Subcutaneous adipose tissue (tissue), 4 donors: Measurements from ENCODE around the gene AGPAT3. TPM values are rescaled to one million over a fixed set of nuclear protein-coding genes. Genes with fewer than 3 reads are reported as not detected.

ENCODE experiments used
- total RNA-seq, 4 donors: library from RNA; depleted of rRNA; stranded (reverse); fragments of >200 nt; gene quantifications; one replicate each; pipeline ENCODE4 v1.1.0, GENCODE V29; 2016
- TF ChIP-seq, protein P1 (sequence below): fragments of 450-650 bp; IDR thresholded peaks from one replicate; pipeline ENCODE4 v1.5.1; 2016; ENCODE audit warnings: low read depth, mild to moderate bottlenecking, control low read depth, antibody characterized with exemption, moderate library complexity

Gene AGPAT3
- total RNA-seq, 4 donors from 2014 or later: 29.7 to 66.5 (median 33.8) TPM

DNA sequence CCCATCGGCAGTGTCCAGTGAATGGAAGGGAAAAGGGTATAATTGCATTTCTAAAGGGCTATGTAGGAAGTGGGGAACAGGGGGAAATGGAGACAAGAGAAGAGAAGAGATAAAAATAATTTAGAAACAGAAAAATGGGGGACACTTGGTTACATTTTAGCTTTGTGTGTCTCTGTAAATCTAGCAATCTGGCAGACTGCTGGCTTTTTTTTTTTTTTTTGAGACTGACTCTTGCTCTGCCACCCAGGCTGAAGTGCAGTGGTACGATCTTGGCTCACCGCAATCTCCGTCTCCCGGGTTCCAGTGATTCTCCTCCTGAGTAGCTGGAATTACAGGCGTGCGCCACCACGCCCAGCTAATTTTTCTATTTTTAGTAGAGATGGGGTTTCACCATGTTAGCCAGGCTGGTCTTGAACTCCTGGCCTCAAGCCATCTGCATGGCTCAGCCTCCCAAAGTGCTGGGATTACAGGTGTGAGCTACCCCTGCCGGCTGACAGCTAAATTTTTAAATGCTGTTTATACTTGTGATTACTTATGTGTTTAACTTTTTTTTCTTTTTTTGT is 53.4 kb downstream of the AGPAT3 start:
- TF ChIP-seq, protein P1, sequence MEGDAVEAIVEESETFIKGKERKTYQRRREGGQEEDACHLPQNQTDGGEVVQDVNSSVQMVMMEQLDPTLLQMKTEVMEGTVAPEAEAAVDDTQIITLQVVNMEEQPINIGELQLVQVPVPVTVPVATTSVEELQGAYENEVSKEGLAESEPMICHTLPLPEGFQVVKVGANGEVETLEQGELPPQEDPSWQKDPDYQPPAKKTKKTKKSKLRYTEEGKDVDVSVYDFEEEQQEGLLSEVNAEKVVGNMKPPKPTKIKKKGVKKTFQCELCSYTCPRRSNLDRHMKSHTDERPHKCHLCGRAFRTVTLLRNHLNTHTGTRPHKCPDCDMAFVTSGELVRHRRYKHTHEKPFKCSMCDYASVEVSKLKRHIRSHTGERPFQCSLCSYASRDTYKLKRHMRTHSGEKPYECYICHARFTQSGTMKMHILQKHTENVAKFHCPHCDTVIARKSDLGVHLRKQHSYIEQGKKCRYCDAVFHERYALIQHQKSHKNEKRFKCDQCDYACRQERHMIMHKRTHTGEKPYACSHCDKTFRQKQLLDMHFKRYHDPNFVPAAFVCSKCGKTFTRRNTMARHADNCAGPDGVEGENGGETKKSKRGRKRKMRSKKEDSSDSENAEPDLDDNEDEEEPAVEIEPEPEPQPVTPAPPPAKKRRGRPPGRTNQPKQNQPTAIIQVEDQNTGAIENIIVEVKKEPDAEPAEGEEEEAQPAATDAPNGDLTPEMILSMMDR: no peak

- TF ChIP-seq, protein P1: no peak
These were observed 54.3 kb downstream of the AGPAT3 start for GRCh38 chr21:43919283-43919682.

DNA sequence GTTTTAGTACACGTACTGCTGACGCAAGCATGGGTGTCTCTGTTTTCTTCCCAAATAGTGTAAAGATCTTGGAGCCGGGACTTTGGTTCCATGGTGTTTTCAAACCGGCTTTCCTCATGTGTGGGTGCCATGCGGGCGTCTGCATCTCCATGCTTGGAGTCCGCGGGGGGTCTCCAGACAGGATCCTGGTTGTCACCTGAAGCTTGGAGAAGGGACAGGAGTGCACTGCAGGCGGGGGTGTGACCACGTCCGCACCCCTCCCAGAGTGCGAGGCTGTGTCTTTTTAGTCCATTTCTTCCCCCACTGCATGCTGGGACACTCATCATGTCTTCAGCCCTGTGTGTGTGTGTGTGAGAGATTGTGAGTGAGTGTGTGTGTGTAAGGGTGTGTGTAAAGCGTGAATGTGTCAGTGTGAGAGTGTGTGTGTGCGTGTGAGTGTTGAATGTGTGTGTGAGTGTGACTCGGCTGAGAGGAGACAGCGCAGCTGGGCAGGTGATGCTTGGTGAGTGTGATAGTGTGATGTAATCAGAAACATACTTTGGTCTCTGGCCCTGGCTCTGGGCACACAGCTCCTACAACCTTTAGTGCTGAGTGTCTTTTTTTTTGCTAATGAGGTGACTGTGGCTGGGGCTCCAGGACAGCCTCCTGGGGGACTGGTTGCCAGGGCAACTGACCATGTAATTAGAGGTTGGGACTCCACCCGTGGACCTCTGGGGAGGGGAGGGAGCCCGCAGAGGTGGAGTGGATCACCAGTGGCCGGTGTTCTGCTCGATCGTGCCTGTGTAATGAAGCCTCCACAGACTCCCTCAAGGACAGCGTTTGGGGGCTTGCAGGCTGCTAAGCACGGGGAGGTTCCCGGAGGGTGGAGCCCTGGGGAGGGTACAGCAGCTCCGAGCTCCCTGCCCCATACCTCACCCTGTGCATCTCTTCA is 55.1 kb downstream of the AGPAT3 start:
- TF ChIP-seq, protein P1: no peak

DNA sequence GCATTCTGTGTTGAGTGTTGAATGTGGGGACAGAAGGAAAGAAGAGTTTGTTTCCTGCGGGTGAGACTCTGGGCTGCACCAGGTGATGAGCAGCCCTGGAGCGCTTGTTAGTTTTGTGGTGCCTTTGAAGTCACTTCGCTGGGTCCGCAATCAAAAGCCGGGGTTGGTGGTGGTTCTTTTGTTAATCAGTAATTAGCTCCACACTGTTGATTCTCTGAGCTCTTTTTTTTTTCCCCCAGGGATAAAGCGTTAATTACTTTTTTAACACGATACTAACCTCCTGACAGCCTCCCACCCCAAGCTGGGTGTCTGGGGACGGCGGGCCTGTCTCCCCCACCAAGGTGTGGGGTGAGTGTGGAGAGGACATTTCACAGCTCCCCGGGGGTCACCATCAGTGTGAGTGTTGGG is 56.6 kb downstream of the AGPAT3 start:
- TF ChIP-seq, protein P1: no peak

DNA sequence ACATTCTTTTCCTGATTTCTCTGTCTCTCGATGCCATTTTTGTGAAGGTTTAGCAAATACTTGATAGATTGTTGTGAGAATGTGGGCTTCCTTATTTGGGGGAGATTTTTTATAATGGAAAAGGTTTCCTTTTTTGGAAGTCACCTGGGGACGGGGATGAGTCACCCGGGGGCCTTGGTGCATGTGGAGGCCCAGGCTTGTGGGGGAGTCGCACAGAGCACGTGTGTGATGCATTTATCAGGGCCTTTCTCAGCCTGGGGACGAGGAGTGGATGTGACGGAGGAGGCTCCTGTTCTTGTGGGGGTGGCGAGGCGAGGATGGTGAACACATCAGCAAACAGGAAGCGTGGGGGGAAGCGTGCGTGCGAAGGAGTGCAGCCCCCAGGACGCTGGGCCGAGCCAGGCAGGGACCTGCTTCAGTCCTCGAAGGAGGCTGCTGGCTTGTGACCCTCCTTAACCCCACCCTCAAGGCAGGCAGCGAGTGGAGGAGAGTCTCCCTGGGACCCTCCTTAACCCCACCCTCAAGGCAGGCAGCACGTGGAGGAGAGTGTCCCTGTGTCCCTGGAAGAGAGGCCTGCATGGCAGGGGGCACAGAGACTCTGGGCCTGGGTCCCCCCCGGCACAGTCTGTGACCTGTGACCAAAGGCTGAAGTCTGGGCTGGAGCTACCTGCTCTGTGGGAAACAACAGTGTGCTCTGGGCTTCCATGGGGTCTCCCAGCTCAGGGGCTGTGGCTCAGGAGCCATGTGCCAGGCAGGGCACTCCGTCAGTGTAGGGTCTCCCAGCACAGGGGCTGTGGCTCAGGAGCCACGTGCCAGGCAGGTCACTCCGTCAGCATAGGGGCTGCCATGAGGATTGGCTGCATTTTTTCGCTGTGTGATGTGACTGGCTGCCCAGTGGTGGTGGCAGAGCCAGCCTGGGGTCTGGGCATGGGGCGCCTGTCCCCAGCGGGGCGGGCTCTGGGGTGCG is 57.2 kb downstream of the AGPAT3 start:
- TF ChIP-seq, protein P1: no peak

GRCh38 chr21:43922949-43923348 is 57.9 kb downstream of the AGPAT3 start:
- TF ChIP-seq, protein P1: no peak

GRCh38 chr21:43923391-43923790 is 58.4 kb downstream of the AGPAT3 start:
- TF ChIP-seq, protein P1: no peak
